KMS-11 (cell line): ENCODE measurements around the gene COL20A1.

Experiments
- H2AFZ ChIP-seq: fragments of 200-600 bp; sonication (generic); 2 replicates; pipeline ENCODE4 v1.6.1; 2016; ENCODE audit warnings: antibody characterized with exemption, mixed run types, low read depth
- H3K27ac ChIP-seq: fragments of 200-600 bp; sonication (generic); 2 replicates; pipeline ENCODE4 v1.6.1; 2016; ENCODE audit warnings: mild to moderate bottlenecking, mixed run types
- H3K27me3 ChIP-seq: fragments of 200-600 bp; sonication (generic); 2 replicates; pipeline ENCODE4 v1.6.1; 2017; ENCODE audit warnings: mild to moderate bottlenecking, low read depth, mixed run types, moderate library complexity; ENCODE audit not compliant: insufficient read depth
- H3K36me3 ChIP-seq: fragments of 200-600 bp; sonication (generic); 2 replicates; pipeline ENCODE4 v1.6.1; 2017; ENCODE audit warnings: mild to moderate bottlenecking, mixed run types; ENCODE audit not compliant: insufficient read depth
- H3K4me1 ChIP-seq: fragments of 200-600 bp; sonication (generic); 2 replicates; pipeline ENCODE4 v1.6.1; 2016; ENCODE audit warnings: mild to moderate bottlenecking, low read depth, mixed run types; ENCODE audit not compliant: poor library complexity, severe bottlenecking
- H3K4me2 ChIP-seq: fragments of 200-600 bp; sonication (generic); 2 replicates; pipeline ENCODE4 v1.7.0; 2016; ENCODE audit warnings: mild to moderate bottlenecking, mixed run types
- H3K4me3 ChIP-seq: fragments of 200-600 bp; sonication (generic); IDR thresholded peaks from 2 replicates; pipeline ENCODE4 v1.6.1; 2017; ENCODE audit warnings: low read depth, low read length, mixed read lengths; ENCODE audit not compliant: insufficient read depth
- H3K79me2 ChIP-seq: fragments of 200-600 bp; sonication (generic); 2 replicates; pipeline ENCODE4 v1.6.1; 2016; ENCODE audit warnings: low read depth, mixed run types; ENCODE audit not compliant: insufficient read depth
- H3K9ac ChIP-seq: fragments of 200-600 bp; sonication (generic); 2 replicates; pipeline ENCODE4 v1.6.1; 2016; ENCODE audit warnings: mild to moderate bottlenecking, mixed run types
- H4K20me1 ChIP-seq: fragments of 200-600 bp; sonication (generic); 2 replicates; pipeline ENCODE4 v1.6.1; 2016; ENCODE audit warnings: mild to moderate bottlenecking, mixed run types; ENCODE audit not compliant: insufficient read depth
- TF ChIP-seq, protein P1 (sequence below): fragments of 200-600 bp; sonication (generic); conservative IDR thresholded peaks from 2 replicates; pipeline ENCODE4 v1.6.1; 2017; ENCODE audit warnings: low read depth, mild to moderate bottlenecking, antibody characterized with exemption, low read length, moderate library complexity, mixed read lengths

Gene COL20A1

DNA sequence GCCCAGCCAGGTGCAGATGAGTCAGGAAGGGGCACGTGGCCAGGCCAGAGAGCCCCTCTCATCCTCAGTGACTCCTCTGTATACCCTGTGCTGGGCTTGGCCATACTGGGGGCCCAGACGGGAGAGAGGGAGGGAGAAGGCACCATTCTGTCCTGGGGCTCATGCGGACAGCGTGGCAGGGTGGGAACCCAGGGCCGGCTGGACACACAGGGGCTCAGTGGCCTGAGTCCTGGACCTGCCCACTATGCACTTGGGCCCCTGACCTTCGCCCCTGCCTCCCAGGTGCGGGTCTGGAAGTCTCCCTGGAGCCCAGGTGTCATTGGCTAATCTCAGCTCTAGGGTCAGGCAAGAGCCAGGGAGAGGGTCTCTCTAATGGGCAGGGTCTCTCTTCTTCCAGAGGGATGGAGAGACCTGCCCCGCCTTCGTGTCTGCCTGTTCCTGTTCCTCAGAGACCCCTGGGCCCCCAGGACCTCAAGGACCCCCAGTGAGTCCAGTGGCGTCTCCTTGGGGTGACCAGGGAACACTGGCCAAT lies 27.7 kb downstream of the COL20A1 start:
- Histone ChIP-seq H2AFZ (no peak overlapping the region), H3K36me3 (no peaks in the 10 kb centered on the region), H3K27ac (no peak overlapping the region), H3K9ac (no peak overlapping the region), H3K79me2 (no peaks in the 10 kb centered on the region), H3K4me1 (no peaks in the 10 kb centered on the region), H3K4me2 (no peak overlapping the region), H4K20me1 (no peaks in the 10 kb centered on the region), H3K4me3 (no peak overlapping the region), H3K27me3 (peaks cover 92% of the 10 kb centered on the region)
- TF ChIP-seq, protein P1, sequence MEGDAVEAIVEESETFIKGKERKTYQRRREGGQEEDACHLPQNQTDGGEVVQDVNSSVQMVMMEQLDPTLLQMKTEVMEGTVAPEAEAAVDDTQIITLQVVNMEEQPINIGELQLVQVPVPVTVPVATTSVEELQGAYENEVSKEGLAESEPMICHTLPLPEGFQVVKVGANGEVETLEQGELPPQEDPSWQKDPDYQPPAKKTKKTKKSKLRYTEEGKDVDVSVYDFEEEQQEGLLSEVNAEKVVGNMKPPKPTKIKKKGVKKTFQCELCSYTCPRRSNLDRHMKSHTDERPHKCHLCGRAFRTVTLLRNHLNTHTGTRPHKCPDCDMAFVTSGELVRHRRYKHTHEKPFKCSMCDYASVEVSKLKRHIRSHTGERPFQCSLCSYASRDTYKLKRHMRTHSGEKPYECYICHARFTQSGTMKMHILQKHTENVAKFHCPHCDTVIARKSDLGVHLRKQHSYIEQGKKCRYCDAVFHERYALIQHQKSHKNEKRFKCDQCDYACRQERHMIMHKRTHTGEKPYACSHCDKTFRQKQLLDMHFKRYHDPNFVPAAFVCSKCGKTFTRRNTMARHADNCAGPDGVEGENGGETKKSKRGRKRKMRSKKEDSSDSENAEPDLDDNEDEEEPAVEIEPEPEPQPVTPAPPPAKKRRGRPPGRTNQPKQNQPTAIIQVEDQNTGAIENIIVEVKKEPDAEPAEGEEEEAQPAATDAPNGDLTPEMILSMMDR: no peak

DNA sequence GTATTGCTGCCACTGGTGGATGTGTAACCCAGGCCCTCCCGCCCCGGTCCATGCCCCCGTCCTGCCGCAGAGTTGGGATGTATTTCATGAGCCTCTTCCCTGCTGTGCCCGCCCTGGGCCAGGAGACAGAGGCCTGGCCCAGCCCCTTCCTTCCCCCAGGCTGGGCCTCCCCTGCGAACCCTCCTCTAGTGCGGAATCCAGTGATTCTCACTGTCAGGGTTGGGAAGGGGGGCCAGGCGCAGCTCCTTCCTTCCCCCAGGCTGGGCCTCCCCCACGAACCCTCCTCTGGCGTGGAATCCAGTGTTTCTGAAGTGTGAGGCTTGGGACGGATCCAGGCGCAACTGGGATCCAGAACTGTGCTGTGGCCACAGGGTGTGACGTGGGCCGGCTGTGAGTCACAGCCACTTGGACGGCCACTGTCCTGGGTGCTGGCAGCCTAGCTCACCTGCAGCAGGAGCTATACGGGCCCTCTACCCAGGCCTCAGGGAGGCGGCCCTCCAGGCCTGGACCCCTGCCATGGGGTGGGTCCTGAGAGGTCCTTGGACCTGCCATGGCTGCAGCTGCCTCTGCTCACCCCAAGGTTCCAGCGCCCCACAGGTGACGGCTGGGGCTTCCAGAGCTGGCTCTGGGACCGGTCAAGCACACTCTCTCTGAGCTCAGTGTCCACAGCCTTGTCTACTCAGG lies 28.3 kb downstream of the COL20A1 start:
- TF ChIP-seq, protein P1: no peak
- Histone ChIP-seq H4K20me1 (no peaks in the 10 kb centered on the region), H3K27me3 (peaks cover 88% of the 10 kb centered on the region), H3K79me2 (no peaks in the 10 kb centered on the region), H3K4me1 (no peaks in the 10 kb centered on the region), H2AFZ (no peak overlapping the region), H3K4me2 (no peak overlapping the region), H3K36me3 (no peaks in the 10 kb centered on the region), H3K9ac (no peak overlapping the region), H3K4me3 (no peak overlapping the region), H3K27ac (no peak overlapping the region)

DNA sequence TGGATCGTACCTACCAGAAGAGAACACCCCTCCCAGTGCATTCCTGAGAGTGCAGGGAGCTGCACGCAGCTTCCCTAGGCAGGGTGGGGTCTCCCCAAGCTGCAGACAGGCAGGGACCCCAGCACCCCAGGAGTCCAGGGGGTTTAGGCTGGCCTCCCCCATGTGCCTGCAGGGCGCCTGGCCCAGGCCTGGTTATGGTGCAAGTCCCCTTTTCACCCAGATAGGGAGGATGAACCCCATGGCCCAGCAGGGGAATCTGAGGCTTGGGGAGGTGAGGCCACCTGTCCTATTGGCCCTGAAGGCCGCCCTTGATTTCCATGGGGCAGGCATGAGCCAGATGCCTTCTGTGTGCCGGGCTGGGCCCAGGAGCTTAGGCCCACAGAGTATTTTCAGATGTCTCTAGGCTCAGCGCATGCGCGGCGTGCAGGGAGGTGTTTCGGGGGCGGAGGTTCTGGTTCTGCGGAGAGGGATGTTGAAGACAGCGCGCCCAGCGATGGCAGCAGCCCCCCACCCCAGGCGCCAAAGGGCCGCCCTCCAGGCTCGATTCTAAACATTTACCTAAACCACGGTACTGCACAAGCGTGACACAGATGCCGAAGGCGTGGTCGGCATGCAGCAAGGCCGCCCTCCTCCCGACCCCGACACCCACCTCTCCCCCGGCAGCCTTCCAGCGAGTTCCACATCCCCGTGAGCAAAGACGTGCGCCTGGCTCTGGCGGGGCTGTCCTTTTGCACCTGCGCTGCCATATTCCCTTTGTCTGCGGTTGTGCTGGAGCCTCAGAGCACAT lies 29.4 kb downstream of the COL20A1 start:
- Histone ChIP-seq H3K4me3 (no peak overlapping the region), H3K36me3 (no peaks in the 10 kb centered on the region), H2AFZ (no peak overlapping the region), H3K27ac (no peak overlapping the region), H3K4me2 (no peak overlapping the region), H3K9ac (no peak overlapping the region), H4K20me1 (no peaks in the 10 kb centered on the region), H3K27me3 (peaks cover 83% of the 10 kb centered on the region), H3K79me2 (no peaks in the 10 kb centered on the region), H3K4me1 (peaks cover 3% of the 10 kb centered on the region)
- TF ChIP-seq, protein P1: no peak

DNA sequence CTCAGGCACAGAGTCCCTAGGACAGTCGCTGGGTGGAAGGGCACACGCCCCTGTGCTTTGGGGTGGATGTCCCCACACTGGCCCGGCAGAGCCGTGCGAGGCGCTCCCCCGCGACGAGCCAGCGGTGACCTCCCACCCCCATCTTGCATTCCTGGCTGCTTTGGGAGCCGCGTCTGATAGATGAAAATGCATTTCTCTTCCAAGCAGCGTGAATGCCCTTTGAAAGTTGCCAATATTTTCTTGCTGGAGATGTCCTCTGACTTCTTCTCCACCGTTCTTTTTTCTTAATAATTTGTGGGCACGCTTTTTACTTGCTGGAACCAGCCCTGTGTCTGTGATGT lies 29.9 kb downstream of the COL20A1 start:
- no peak overlapping the region for H2AFZ ChIP-seq

More for the DNA sequence above, 29.9 kb downstream of the COL20A1 start:
- Histone ChIP-seq H3K4me3 (no peak overlapping the region), H3K79me2 (no peaks in the 10 kb centered on the region), H3K27ac (no peak overlapping the region), H3K27me3 (peaks cover 83% of the 10 kb centered on the region), H4K20me1 (no peaks in the 10 kb centered on the region), H3K36me3 (no peaks in the 10 kb centered on the region), H3K4me1 (peaks cover 3% of the 10 kb centered on the region), H3K4me2 (no peak overlapping the region), H3K9ac (no peak overlapping the region)
- TF ChIP-seq, protein P1: no peak
